HEK293 (cell line): ENCODE results near the gene ADAM8.

Source experiments
- CTCF ChIA-PET: fragments of 350-600 bp; formaldehyde crosslinking; extraction: SDS; loops from one replicate; lab custom pipeline; 2021; ENCODE audit warnings: antibody characterized with exemption; lab: Yijun Ruan, JAX
- POLR2A ChIA-PET: fragments of 300-600 bp; formaldehyde crosslinking; extraction: SDS; loops from one replicate; lab custom pipeline; 2020; ENCODE audit warnings: antibody characterized with exemption, inconsistent platforms; lab: Yijun Ruan, JAX
- H3K27ac ChIP-seq: fragments of 200-500 bp; sonication (Bioruptor generic); 2 replicates; pipeline ENCODE4 v1.5.1; 2014; ENCODE audit warnings: low read depth, low read length, control low read depth, inconsistent platforms; ENCODE audit errors: extremely low read depth
- H3K36me3 ChIP-seq, 2 experiments: fragments of 200-500 bp in 1 of 2; sonication (Bioruptor generic) in 1 of 2; 1 replicate in 1 of 2; 2 replicates in 1 of 2; pipeline ENCODE4 v1.5.1; 2014 to 2017; ENCODE audit warnings: inconsistent platforms in 2 of 2, low read length in 2 of 2; ENCODE audit not compliant: control insufficient read depth in 2 of 2, insufficient read depth in 1 of 2
- H3K4me1 ChIP-seq: fragments of 200-500 bp; sonication (Bioruptor generic); 2 replicates; pipeline ENCODE4 v1.5.1; 2014; ENCODE audit warnings: mild to moderate bottlenecking, low read length, inconsistent platforms; ENCODE audit not compliant: control insufficient read depth, insufficient read depth
- H3K4me3 ChIP-seq: 2 replicates; pipeline ENCODE4 v1.5.1; 2011; ENCODE audit warnings: low read depth, mild to moderate bottlenecking, control low read depth, low read length, moderate library complexity
- H3K9me3 ChIP-seq: fragments of 200-500 bp; sonication (Bioruptor generic); 2 replicates; pipeline ENCODE4 v1.5.1; 2014; ENCODE audit warnings: low read depth, low read length, inconsistent platforms; ENCODE audit not compliant: control insufficient read depth, insufficient read depth
- GLI2 ChIP-seq: fragments of 450-650 bp; formaldehyde crosslinking; IDR thresholded peaks from 2 replicates; pipeline ENCODE4; 2017; ENCODE audit warnings: missing biosample characterization, missing genetic modification characterization, low read depth, borderline replicate concordance
- GLIS1 ChIP-seq: fragments of 450-650 bp; formaldehyde crosslinking; IDR thresholded peaks from 2 replicates; pipeline ENCODE4 v1.5.1; 2016; ENCODE audit warnings: missing biosample characterization, missing genetic modification characterization
- HOXD13 ChIP-seq: sonication (generic); formaldehyde crosslinking; IDR thresholded peaks from 2 replicates; pipeline ENCODE4 v1.8.0; 2022; ENCODE audit warnings: missing genetic modification reagents, borderline replicate concordance
- KLF1 ChIP-seq: fragments of 450-650 bp; formaldehyde crosslinking; IDR thresholded peaks from 2 replicates; pipeline ENCODE4 v1.5.1; 2016; ENCODE audit warnings: missing biosample characterization, missing genetic modification characterization
- MYNN ChIP-seq: fragments of 450-650 bp; formaldehyde crosslinking; IDR thresholded peaks from 2 replicates; pipeline ENCODE4 v1.5.1; 2016; ENCODE audit warnings: missing biosample characterization, missing genetic modification characterization, borderline replicate concordance
- SALL2 ChIP-seq: fragments of 450-650 bp; formaldehyde crosslinking; IDR thresholded peaks from 2 replicates; pipeline ENCODE4 v1.5.0; 2017; ENCODE audit warnings: missing biosample characterization, mild to moderate bottlenecking, missing genetic modification characterization, borderline replicate concordance
- TRIM28 ChIP-seq: IDR thresholded peaks from 2 replicates; pipeline ENCODE4 v1.6.1; 2011; ENCODE audit warnings: low read length, control low read depth, borderline replicate concordance
- ZBTB21 ChIP-seq: fragments of 450-650 bp; formaldehyde crosslinking; IDR thresholded peaks from 2 replicates; pipeline ENCODE4 v1.5.1; 2017; ENCODE audit warnings: missing biosample characterization, missing genetic modification characterization
- ZBTB49 ChIP-seq: fragments of 450-650 bp; formaldehyde crosslinking; IDR thresholded peaks from 2 replicates; pipeline ENCODE4 v1.5.1; 2016; ENCODE audit warnings: missing biosample characterization, missing genetic modification characterization, low read depth
- ZEB2 ChIP-seq: fragments of 450-650 bp; formaldehyde crosslinking; IDR thresholded peaks from 2 replicates; pipeline ENCODE4 v1.5.1; 2016; ENCODE audit warnings: missing biosample characterization, missing genetic modification characterization
- ZNF121 ChIP-seq: fragments of 450-650 bp; formaldehyde crosslinking; IDR thresholded peaks from 2 replicates; pipeline ENCODE4 v1.5.1; 2016; ENCODE audit warnings: missing biosample characterization, missing genetic modification characterization
- ZNF146 ChIP-seq: fragments of 450-650 bp; formaldehyde crosslinking; IDR thresholded peaks from 2 replicates; pipeline ENCODE4 v1.5.1; 2016; ENCODE audit warnings: missing biosample characterization, missing genetic modification characterization
- ZNF394 ChIP-seq: fragments of 450-650 bp; formaldehyde crosslinking; IDR thresholded peaks from 2 replicates; pipeline ENCODE4 v1.5.1; 2016; ENCODE audit warnings: missing biosample characterization, missing genetic modification characterization, mild to moderate bottlenecking, moderate library complexity, borderline replicate concordance
- ZNF560 ChIP-seq: fragments of 450-650 bp; formaldehyde crosslinking; IDR thresholded peaks from 2 replicates; pipeline ENCODE4 v1.5.1; 2017; ENCODE audit warnings: missing biosample characterization, missing genetic modification characterization, borderline replicate concordance
- ZNF707 ChIP-seq: fragments of 450-650 bp; formaldehyde crosslinking; IDR thresholded peaks from 2 replicates; pipeline ENCODE4 v1.5.1; 2016; ENCODE audit warnings: missing biosample characterization, missing genetic modification characterization
- ZNF747 ChIP-seq: fragments of 450-650 bp; formaldehyde crosslinking; IDR thresholded peaks from 2 replicates; pipeline ENCODE4 v1.5.1; 2016; ENCODE audit warnings: missing biosample characterization, missing genetic modification characterization
- TF ChIP-seq, protein P1 (sequence below): fragments of 450-650 bp; formaldehyde crosslinking; IDR thresholded peaks from 2 replicates; pipeline ENCODE4 v1.5.1; 2016; ENCODE audit warnings: missing biosample characterization, missing genetic modification characterization
- TF ChIP-seq, protein P2 (sequence below): fragments of 450-650 bp; formaldehyde crosslinking; IDR thresholded peaks from 2 replicates; pipeline ENCODE4 v1.5.1; 2016; ENCODE audit warnings: missing biosample characterization, missing genetic modification characterization, borderline replicate concordance

The ADAM8 gene

GRCh38 chr10:133217800-133218589 is 58.7 kb downstream of the ADAM8 start:
- no peak overlapping the region for H3K4me3 ChIP-seq
- no peaks in the 10 kb centered on the region for H3K4me1 ChIP-seq
- CTCF ChIA-PET = no interaction called here
- TF ChIP-seq KLF1 (tag by site-specific recombination) (peak; percentile 65; the same call in 1 of the 2 replicates), TRIM28 (no peak), ZNF146 (tag by site-specific recombination) (no peak)
- no peaks in the 10 kb centered on the region for H3K9me3 ChIP-seq
- POLR2A ChIA-PET = no interaction called here
- H3K27ac ChIP-seq = no peak overlapping the region
- H3K36me3 ChIP-seq = no peaks in the 10 kb centered on the region

DNA sequence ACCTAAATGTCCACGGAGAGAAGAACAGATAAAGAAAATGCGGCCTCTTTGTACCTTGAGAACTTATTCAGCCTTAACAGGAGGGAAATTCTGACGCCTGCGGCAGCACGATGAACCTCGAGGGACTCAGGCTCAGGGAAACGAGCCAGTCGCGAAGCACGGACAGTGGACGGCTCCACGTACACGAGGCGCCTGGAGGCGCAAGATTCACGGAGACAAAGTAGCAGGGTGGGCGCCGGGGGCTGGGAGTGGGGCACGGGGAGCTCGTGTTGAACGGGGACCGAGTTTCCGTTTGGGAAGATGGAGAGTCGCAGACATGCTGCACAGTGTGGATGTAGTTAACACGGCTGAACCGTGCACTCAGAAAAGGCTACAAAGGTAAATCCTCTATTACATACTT is 59.9 kb downstream of the ADAM8 start:
- H3K36me3 ChIP-seq = no peaks in the 10 kb centered on the region
- TF ChIP-seq GLI2 (no peak), MYNN (tag by site-specific recombination) (no peak), ZNF560 (no peak), HOXD13 (CRISPR knock-in tag) (no peak), ZBTB21 (no peak), ZBTB49 (no peak), GLIS1 (tag by site-specific recombination) (no peak), ZNF121 (tag by site-specific recombination) (no peak), ZNF394 (tag by site-specific recombination) (no peak), ZEB2 (no peak), ZNF747 (tag by site-specific recombination) (no peak), ZNF707 (no peak), SALL2 (no peak)
- TF ChIP-seq, protein P1, sequence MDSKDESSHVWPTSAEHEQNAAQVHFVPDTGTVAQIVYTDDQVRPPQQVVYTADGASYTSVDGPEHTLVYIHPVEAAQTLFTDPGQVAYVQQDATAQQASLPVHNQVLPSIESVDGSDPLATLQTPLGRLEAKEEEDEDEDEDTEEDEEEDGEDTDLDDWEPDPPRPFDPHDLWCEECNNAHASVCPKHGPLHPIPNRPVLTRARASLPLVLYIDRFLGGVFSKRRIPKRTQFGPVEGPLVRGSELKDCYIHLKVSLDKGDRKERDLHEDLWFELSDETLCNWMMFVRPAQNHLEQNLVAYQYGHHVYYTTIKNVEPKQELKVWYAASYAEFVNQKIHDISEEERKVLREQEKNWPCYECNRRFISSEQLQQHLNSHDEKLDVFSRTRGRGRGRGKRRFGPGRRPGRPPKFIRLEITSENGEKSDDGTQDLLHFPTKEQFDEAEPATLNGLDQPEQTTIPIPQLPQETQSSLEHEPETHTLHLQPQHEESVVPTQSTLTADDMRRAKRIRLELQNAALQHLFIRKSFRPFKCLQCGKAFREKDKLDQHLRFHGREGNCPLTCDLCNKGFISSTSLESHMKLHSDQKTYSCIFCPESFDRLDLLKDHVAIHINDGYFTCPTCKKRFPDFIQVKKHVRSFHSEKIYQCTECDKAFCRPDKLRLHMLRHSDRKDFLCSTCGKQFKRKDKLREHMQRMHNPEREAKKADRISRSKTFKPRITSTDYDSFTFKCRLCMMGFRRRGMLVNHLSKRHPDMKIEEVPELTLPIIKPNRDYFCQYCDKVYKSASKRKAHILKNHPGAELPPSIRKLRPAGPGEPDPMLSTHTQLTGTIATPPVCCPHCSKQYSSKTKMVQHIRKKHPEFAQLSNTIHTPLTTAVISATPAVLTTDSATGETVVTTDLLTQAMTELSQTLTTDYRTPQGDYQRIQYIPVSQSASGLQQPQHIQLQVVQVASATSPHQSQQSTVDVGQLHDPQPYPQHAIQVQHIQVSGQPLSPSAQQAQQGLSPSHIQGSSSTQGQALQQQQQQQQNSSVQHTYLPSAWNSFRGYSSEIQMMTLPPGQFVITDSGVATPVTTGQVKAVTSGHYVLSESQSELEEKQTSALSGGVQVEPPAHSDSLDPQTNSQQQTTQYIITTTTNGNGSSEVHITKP (tag by site-specific recombination) = no peak
- TF ChIP-seq, protein P2, sequence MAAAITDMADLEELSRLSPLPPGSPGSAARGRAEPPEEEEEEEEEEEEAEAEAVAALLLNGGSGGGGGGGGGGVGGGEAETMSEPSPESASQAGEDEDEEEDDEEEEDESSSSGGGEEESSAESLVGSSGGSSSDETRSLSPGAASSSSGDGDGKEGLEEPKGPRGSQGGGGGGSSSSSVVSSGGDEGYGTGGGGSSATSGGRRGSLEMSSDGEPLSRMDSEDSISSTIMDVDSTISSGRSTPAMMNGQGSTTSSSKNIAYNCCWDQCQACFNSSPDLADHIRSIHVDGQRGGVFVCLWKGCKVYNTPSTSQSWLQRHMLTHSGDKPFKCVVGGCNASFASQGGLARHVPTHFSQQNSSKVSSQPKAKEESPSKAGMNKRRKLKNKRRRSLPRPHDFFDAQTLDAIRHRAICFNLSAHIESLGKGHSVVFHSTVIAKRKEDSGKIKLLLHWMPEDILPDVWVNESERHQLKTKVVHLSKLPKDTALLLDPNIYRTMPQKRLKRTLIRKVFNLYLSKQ (tag by site-specific recombination) = no peak
- H3K9me3 ChIP-seq = no peaks in the 10 kb centered on the region
- ChIA-PET POLR2A (no interaction called here), CTCF (no interaction called here)
- H3K4me1 ChIP-seq = no peaks in the 10 kb centered on the region
- no peak overlapping the region for H3K4me3 ChIP-seq
- H3K27ac ChIP-seq = no peak overlapping the region
